ENCODE data around the gene SFMBT2. TPM values are rescaled to one million over a fixed set of nuclear protein-coding genes. Genes with fewer than 3 reads are reported as not detected.

Gene SFMBT2
- total and polyA plus RNA-seq, 2 of the 13 experiments (the other 11 are each of a cell fraction or from before 2014, with no cell fraction given), result 0.01 to 0.02 TPM

DNA sequence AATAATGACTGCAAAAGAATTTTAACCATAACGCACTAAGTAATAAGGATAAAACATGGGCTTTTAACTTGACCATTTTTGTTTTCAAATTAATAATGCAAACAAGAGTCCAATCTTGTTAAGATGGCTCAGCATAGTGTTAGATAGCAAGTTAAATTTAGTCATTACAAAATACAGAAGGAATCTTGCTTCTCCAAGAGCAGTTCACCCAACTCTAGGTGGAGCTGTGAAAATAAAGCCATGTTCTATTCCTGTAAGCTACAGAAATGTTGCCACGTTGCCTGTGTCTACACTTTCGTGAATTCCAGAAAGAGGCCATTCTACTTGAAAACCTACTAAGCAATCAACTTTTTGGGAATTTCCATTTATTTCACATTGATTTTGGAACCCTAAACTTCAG is 191.9 kb downstream of the SFMBT2 start:
- no peaks in the 10 kb centered on the region for H4K20me1 ChIP-seq (ENCODE audit: insufficient read depth, low read length)
- H3K27me3 ChIP-seq (ENCODE audit: control insufficient read depth in 1 of 2, insufficient read depth in 2 of 2, low read length in 2 of 2), result no peaks in the 10 kb centered on the region
- H3K4me3 ChIP-seq (replicated peaks in 1 of 3; ENCODE audit: insufficient read depth in 1 of 3, low read depth in 2 of 3, low read length in 3 of 3), result no peak overlapping the region
- in situ Hi-C loops (cut with HindIII; ENCODE audit: extremely low pct_ligation_motif_present, low pct_unique_long_range_greater_than_20kb) (no loop called here), intact Hi-C loops (cut with micrococcal nuclease; ENCODE audit: unreplicated experiment) (no loop called here)
- POLR2A ChIA-PET, result no interaction called here
- no peak for TF ChIP-seq ZNF678 (CRISPR knock-in tag; IDR thresholded peaks at IDR 0.05)
- TF ChIP-seq KAT7 (CRISPR knock-in tag; IDR thresholded peaks at IDR 0.05; ENCODE audit: borderline replicate concordance), result no peak
- no peak for TF ChIP-seq GZF1 (CRISPR knock-in tag; IDR thresholded peaks at IDR 0.05)
- TF ChIP-seq MIER3 (CRISPR knock-in tag; IDR thresholded peaks at IDR 0.05; ENCODE audit: borderline replicate concordance), result no peak
- TF ChIP-seq ZNF792 (CRISPR knock-in tag; IDR thresholded peaks at IDR 0.05), result no peak
- no peak for TF ChIP-seq CENPX (CRISPR knock-in tag; IDR thresholded peaks at IDR 0.05)
- TF ChIP-seq CHD4 (IDR thresholded peaks at IDR 0.05; ENCODE audit: borderline replicate concordance, low read length), result no peak
- no peak for TF ChIP-seq NPAS2 (CRISPR knock-in tag; IDR thresholded peaks at IDR 0.05; ENCODE audit: borderline replicate concordance)
- TF ChIP-seq, protein P1, sequence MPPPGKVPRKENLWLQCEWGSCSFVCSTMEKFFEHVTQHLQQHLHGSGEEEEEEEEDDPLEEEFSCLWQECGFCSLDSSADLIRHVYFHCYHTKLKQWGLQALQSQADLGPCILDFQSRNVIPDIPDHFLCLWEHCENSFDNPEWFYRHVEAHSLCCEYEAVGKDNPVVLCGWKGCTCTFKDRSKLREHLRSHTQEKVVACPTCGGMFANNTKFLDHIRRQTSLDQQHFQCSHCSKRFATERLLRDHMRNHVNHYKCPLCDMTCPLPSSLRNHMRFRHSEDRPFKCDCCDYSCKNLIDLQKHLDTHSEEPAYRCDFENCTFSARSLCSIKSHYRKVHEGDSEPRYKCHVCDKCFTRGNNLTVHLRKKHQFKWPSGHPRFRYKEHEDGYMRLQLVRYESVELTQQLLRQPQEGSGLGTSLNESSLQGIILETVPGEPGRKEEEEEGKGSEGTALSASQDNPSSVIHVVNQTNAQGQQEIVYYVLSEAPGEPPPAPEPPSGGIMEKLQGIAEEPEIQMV (CRISPR knock-in tag; IDR thresholded peaks at IDR 0.05; ENCODE audit: low read depth), result no peak
- no peak for TF ChIP-seq GFI1 (CRISPR knock-in tag; IDR thresholded peaks at IDR 0.05; ENCODE audit: borderline replicate concordance)
- TF ChIP-seq LCORL (IDR thresholded peaks at IDR 0.05), result no peak
- TF ChIP-seq LCORL (CRISPR knock-in tag; IDR thresholded peaks at IDR 0.05), result no peak
- no peak for TF ChIP-seq HBP1 (CRISPR knock-in tag; IDR thresholded peaks at IDR 0.05; ENCODE audit: low read depth)
- no peak for TF ChIP-seq TARDBP (CRISPR knock-in tag; IDR thresholded peaks at IDR 0.05)
- no peak for TF ChIP-seq ADNP (CRISPR knock-in tag; IDR thresholded peaks at IDR 0.05)
- no peak for TF ChIP-seq ELF3 (CRISPR knock-in tag; IDR thresholded peaks at IDR 0.05)
- TF ChIP-seq, protein P2, sequence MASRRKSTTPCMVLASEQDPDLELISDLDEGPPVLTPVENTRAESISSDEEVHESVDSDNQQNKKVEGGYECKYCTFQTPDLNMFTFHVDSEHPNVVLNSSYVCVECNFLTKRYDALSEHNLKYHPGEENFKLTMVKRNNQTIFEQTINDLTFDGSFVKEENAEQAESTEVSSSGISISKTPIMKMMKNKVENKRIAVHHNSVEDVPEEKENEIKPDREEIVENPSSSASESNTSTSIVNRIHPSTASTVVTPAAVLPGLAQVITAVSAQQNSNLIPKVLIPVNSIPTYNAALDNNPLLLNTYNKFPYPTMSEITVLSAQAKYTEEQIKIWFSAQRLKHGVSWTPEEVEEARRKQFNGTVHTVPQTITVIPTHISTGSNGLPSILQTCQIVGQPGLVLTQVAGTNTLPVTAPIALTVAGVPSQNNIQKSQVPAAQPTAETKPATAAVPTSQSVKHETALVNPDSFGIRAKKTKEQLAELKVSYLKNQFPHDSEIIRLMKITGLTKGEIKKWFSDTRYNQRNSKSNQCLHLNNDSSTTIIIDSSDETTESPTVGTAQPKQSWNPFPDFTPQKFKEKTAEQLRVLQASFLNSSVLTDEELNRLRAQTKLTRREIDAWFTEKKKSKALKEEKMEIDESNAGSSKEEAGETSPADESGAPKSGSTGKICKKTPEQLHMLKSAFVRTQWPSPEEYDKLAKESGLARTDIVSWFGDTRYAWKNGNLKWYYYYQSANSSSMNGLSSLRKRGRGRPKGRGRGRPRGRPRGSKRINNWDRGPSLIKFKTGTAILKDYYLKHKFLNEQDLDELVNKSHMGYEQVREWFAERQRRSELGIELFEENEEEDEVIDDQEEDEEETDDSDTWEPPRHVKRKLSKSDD (CRISPR knock-in tag; IDR thresholded peaks at IDR 0.05; ENCODE audit: low read depth), result no peak
- TF ChIP-seq ZNF274 (CRISPR knock-in tag; IDR thresholded peaks at IDR 0.05), result no peak
- TF ChIP-seq ZNF484 (CRISPR knock-in tag; IDR thresholded peaks at IDR 0.05; ENCODE audit: borderline replicate concordance, low read depth), result no peak
- no peak for TF ChIP-seq THYN1 (CRISPR knock-in tag; IDR thresholded peaks at IDR 0.05; ENCODE audit: borderline replicate concordance, low read depth)
- H3K4me1 ChIP-seq (ENCODE audit: insufficient read depth, low read length), result no peaks in the 10 kb centered on the region
- peaks cover 9% of the 10 kb centered on the region; the same call in 1 of the 2 replicates for H3K9me3 ChIP-seq (ENCODE audit: low read length)
- 36% methylated on average over 3 of the region's 3 CpGs for WGBS (ENCODE audit: low lambda C conversion rate)
- no peak overlapping the region for H2AFZ ChIP-seq (ENCODE audit: low read length)
- BruUV-seq (replicated peaks), result no TSS peak
- H3K4me2 ChIP-seq (ENCODE audit: low read depth, low read length), result no peak overlapping the region
- CTCF ChIA-PET (ENCODE audit: low intra/inter-chr PET ratio, low total read pairs), result no interaction called here
- no peaks in the 10 kb centered on the region for H3K79me2 ChIP-seq (ENCODE audit: insufficient read depth, low read length)
- DNase-seq (ENCODE audit: low spot score) (no peak), ATAC-seq (no peak), FAIRE-seq (no peak)
- no peak overlapping the region for H3K27ac ChIP-seq (ENCODE audit: extremely low read length, insufficient read depth, low read length)
- H3K9ac ChIP-seq (ENCODE audit: insufficient read depth, low read depth, low read length), result no peak overlapping the region
- no peaks in the 10 kb centered on the region for H3K36me3 ChIP-seq (replicated peaks in 1 of 2; ENCODE audit: control insufficient read depth in 1 of 2, insufficient read depth in 2 of 2, low read length in 2 of 2)

Data from HepG2 (cell line).